Right lobe of liver (tissue), 4 donors: ENCODE results near the gene IL18RAP.

Source experiments
- CTCF ChIP-seq, 4 donors: fragments of 200-600 bp in 3 of 4; fragments of 450-650 bp in 1 of 4; IDR thresholded peaks; one replicate each; pipeline versions ENCODE4 v1.5.1 to v1.8.0; 2016 to 2022; ENCODE audit warnings: antibody characterized with exemption in 4 of 4, mild to moderate bottlenecking in 2 of 4
- POLR2A ChIP-seq: fragments of 450-650 bp; IDR thresholded peaks from one replicate; pipeline ENCODE4 v1.6.1; 2017; ENCODE audit warnings: antibody characterized with exemption, mild to moderate bottlenecking
- donor health status: DM: no; HTN: no; CAD: no.
- donor health status: DM: no; HTN: no; CAD: no.
- donor health status: DM: no; HTN: yes; CAD: no.

GRCh38 chr2:102494570-102494969, 71.6 kb downstream of the IL18RAP start:
- TF ChIP-seq CTCF (IDR thresholded peaks at IDR 0.05) (no peak), POLR2A (no peak)
